Measurements from ENCODE around the gene BOLA2.
"Not testable (repeated sequence)": the region's sequence is repeated elsewhere in the genome, so short reads cannot be mapped to it uniquely, and the experiment has no call there.

- TF ChIP-seq, protein P1, sequence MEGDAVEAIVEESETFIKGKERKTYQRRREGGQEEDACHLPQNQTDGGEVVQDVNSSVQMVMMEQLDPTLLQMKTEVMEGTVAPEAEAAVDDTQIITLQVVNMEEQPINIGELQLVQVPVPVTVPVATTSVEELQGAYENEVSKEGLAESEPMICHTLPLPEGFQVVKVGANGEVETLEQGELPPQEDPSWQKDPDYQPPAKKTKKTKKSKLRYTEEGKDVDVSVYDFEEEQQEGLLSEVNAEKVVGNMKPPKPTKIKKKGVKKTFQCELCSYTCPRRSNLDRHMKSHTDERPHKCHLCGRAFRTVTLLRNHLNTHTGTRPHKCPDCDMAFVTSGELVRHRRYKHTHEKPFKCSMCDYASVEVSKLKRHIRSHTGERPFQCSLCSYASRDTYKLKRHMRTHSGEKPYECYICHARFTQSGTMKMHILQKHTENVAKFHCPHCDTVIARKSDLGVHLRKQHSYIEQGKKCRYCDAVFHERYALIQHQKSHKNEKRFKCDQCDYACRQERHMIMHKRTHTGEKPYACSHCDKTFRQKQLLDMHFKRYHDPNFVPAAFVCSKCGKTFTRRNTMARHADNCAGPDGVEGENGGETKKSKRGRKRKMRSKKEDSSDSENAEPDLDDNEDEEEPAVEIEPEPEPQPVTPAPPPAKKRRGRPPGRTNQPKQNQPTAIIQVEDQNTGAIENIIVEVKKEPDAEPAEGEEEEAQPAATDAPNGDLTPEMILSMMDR (IDR thresholded peaks at IDR 0.05), result not testable (repeated sequence)
- TF ChIP-seq POLR2AphosphoS5 (IDR thresholded peaks at IDR 0.05; ENCODE audit: insufficient read depth in 1 of 2, low read depth in 1 of 2); POLR2A (IDR thresholded peaks at IDR 0.05): not testable (repeated sequence)
Measured at GRCh38 chr16:29472065-29472464, 17.9 kb upstream of the BOLA2 start.

Data from vagina (tissue), 2 donors.